Endodermal cell (in vitro differentiated cells): ENCODE data around the gene HDAC1. TPM values are rescaled to one million over a fixed set of nuclear protein-coding genes. Genes with fewer than 3 reads are reported as not detected.
A peak's percentile ranks its signal among the peaks of the same experiment; 100 is the strongest.

Source experiments
- DNase-seq: peaks from one replicate; pipeline ENCODE4 v3.0.0-alpha.2; 2017
- H3K27ac ChIP-seq: 2 replicates; pipeline ENCODE4 v1.5.1; 2013; ENCODE audit warnings: mild to moderate bottlenecking, low read depth, low read length, moderate library complexity
- H3K27me3 ChIP-seq: 2 replicates; pipeline ENCODE4 v1.6.1; 2013; ENCODE audit warnings: mild to moderate bottlenecking, low read length, moderate library complexity; ENCODE audit not compliant: insufficient read depth, control insufficient read depth, poor library complexity, severe bottlenecking
- H3K36me3 ChIP-seq: 2 replicates; pipeline ENCODE4 v1.7.0; 2013; ENCODE audit warnings: mild to moderate bottlenecking, low read length, moderate library complexity; ENCODE audit not compliant: control insufficient read depth, insufficient read depth
- H3K4me1 ChIP-seq: one replicate; pipeline ENCODE4 v1.7.0; 2013; ENCODE audit warnings: low read length; ENCODE audit not compliant: control insufficient read depth, insufficient read depth
- H3K4me3 ChIP-seq: 2 replicates; pipeline ENCODE4 v1.5.1; 2013; ENCODE audit warnings: mild to moderate bottlenecking, low read length, moderate library complexity
- H3K9ac ChIP-seq: 2 replicates; pipeline ENCODE4 v1.6.1; 2013; ENCODE audit warnings: mild to moderate bottlenecking, low read length, moderate library complexity; ENCODE audit not compliant: poor library complexity, severe bottlenecking; ENCODE audit errors: extremely low read depth
- H3K9me3 ChIP-seq: 2 replicates; pipeline ENCODE4 v1.6.1; 2013; ENCODE audit warnings: mild to moderate bottlenecking, low read length, moderate library complexity; ENCODE audit not compliant: control insufficient read depth
- H3K27ac Mint-ChIP-seq: 2 replicates; pipeline ENCODE4 v1.8.0; 2020; ENCODE audit warnings: mixed read lengths
- H3K27me3 Mint-ChIP-seq: 2 replicates; pipeline ENCODE4 v1.8.0; 2021; ENCODE audit warnings: mild to moderate bottlenecking, mixed read lengths; ENCODE audit not compliant: insufficient read depth
- H3K36me3 Mint-ChIP-seq: 2 replicates; pipeline ENCODE4 v1.8.0; 2020; ENCODE audit warnings: low read depth, mixed read lengths
- H3K4me1 Mint-ChIP-seq: 2 replicates; pipeline ENCODE4 v1.8.0; 2020; ENCODE audit warnings: mixed read lengths
- H3K4me3 Mint-ChIP-seq: 2 replicates; pipeline ENCODE4 v1.8.0; 2020; ENCODE audit warnings: mild to moderate bottlenecking, moderate library complexity, mixed read lengths
- H3K9me3 Mint-ChIP-seq: 2 replicates; pipeline ENCODE4 v1.8.0; 2020; ENCODE audit warnings: mild to moderate bottlenecking, mixed read lengths
- WGBS, 2 experiments: methylation state at CpG; one replicate each; pipeline versions ENCODE4 v1.1.5 to v1.1.7; 2013; ENCODE audit warnings: missing lambda C conversion rate in 2 of 2, mixed read lengths in 1 of 2; ENCODE audit not compliant: insufficient coverage in 1 of 2, insufficient read length in 1 of 2; 5-methylcytosine and 5-hydroxymethylcytosine counted together
- total RNA-seq, 2 donors: library from RNA; stranded (reverse); fragmentation: NEBNext Ultra II Directional in 1 of 2; extraction: Animal tissue kit (Norgen Biotek cat#: 25700) in 1 of 2; gene quantifications; 2 replicates in 1 of 2; 3 replicates in 1 of 2; pipeline ENCODE4 v1.2.1, GENCODE V29; 2021
- TF ChIP-seq, protein P1 (sequence below): fragments of 200-600 bp; sonication (generic); conservative IDR thresholded peaks from 2 replicates; pipeline ENCODE4 v1.5.0; 2021; ENCODE audit warnings: antibody characterized with exemption, mild to moderate bottlenecking

The HDAC1 gene
- total RNA-seq, 2 donors from 2014 or later, result 150 to 160 TPM

DNA sequence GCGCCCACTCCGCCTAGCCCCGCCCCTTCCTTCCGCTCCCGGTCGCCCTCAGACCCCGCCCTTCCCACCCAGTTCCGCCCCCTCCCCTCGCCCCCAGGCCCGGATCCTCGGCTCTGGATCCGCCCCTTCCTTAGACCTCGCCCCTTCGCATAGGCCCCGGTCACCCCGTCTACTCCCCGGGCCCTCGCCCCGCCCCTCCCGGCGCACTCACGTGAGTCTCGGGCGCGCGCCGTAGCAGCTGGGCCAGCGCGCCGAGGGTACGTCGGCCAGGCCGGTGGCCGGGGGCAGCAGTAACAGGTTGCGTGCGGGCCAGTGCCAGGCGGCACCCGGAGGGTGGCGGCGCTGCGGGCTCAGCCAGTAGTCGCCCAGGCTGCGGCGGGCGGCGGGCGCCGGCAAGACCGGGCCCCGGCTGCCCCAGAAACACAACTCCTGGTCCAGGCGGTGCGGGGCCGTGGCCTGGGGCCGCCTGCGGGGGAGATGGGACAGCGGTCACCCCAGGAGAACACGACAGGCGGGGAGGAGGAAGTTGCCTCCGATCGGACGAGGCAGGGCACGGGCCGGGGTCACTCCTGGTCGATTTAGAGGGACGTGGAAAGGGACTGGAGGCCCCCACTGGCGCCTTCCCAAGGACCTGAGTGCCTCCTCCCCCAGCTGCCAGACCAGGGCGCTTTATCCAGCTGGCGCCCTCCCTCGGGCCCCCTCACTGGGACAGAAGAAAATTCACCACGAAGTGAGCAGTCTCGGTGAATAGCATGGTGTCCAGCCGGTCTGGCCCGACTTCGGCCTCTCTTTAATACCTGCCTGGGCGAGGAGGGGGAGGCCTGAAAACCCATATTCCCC is 59.7 kb downstream of the HDAC1 start:
- no peaks in the 10 kb centered on the region for H3K27me3 ChIP-seq
- Mint-ChIP-seq H3K9me3 (peaks cover 13% of the 10 kb centered on the region), H3K4me1 (peaks cover 20% of the 10 kb centered on the region), H3K27me3 (peaks cover 29% of the 10 kb centered on the region), H3K27ac (peak overlapping the region; percentile 91), H3K4me3 (peak overlapping the region; percentile 74), H3K36me3 (no peaks in the 10 kb centered on the region)
- H3K4me1 ChIP-seq, result peaks cover 13% of the 10 kb centered on the region
- TF ChIP-seq, protein P1, sequence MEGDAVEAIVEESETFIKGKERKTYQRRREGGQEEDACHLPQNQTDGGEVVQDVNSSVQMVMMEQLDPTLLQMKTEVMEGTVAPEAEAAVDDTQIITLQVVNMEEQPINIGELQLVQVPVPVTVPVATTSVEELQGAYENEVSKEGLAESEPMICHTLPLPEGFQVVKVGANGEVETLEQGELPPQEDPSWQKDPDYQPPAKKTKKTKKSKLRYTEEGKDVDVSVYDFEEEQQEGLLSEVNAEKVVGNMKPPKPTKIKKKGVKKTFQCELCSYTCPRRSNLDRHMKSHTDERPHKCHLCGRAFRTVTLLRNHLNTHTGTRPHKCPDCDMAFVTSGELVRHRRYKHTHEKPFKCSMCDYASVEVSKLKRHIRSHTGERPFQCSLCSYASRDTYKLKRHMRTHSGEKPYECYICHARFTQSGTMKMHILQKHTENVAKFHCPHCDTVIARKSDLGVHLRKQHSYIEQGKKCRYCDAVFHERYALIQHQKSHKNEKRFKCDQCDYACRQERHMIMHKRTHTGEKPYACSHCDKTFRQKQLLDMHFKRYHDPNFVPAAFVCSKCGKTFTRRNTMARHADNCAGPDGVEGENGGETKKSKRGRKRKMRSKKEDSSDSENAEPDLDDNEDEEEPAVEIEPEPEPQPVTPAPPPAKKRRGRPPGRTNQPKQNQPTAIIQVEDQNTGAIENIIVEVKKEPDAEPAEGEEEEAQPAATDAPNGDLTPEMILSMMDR, result no peak
- 4 to 16% methylated on average over 19 to 74 of the region's 75 CpGs for WGBS, 2 experiments
- H3K36me3 ChIP-seq, result no peaks in the 10 kb centered on the region
- peak overlapping the region; percentile 80 for H3K4me3 ChIP-seq
- DNase-seq, result peak; percentile 98
- H3K9me3 ChIP-seq, result peaks cover 5% of the 10 kb centered on the region
- H3K9ac ChIP-seq, result peak overlapping the region; percentile 72
- peak overlapping the region; percentile 85 for H3K27ac ChIP-seq

DNA sequence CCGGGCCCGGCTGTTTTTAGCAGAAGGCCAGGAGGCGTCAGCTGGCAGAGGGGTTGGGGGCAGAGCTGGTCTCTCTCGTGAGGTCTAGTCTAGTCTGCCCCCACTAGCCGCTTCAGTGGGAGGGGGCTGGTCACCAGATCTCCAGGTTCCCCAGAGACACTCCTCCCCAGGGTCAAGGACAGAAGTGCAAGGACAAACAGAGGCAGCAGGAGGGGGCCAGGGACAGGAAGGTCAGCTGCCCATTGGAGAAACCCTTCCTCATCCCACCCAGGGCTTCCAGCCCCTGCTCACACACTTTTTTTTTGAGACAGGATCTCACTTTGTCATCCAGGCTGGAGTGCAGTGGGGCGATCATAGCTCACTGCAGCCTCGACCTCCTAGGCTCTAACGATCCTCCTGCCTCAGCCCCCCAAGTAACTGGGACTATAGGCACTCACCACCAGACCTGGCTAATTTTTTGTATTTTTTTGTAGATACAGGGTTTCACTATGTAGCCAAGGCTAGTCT is 60.4 kb downstream of the HDAC1 start:
- Histone ChIP-seq H3K9ac (peak overlapping the region; percentile 72), H3K9me3 (peaks cover 5% of the 10 kb centered on the region), H3K27me3 (no peaks in the 10 kb centered on the region), H3K4me1 (peaks cover 13% of the 10 kb centered on the region), H3K4me3 (peak overlapping the region; percentile 79), H3K27ac (peak overlapping the region; percentile 85), H3K36me3 (no peaks in the 10 kb centered on the region)
- peaks cover 20% of the 10 kb centered on the region for H3K4me1 Mint-ChIP-seq
- peaks cover 27% of the 10 kb centered on the region for H3K27me3 Mint-ChIP-seq
- H3K27ac Mint-ChIP-seq, result no peak overlapping the region
- H3K36me3 Mint-ChIP-seq, result no peaks in the 10 kb centered on the region
- H3K9me3 Mint-ChIP-seq, result peaks cover 13% of the 10 kb centered on the region
- WGBS, 2 experiments, result 76 to 85% methylated on average over 4 to 8 of the region's 8 CpGs
- peak overlapping the region; percentile 74 for H3K4me3 Mint-ChIP-seq
- no peak for DNase-seq
- TF ChIP-seq, protein P1, result no peak

DNA sequence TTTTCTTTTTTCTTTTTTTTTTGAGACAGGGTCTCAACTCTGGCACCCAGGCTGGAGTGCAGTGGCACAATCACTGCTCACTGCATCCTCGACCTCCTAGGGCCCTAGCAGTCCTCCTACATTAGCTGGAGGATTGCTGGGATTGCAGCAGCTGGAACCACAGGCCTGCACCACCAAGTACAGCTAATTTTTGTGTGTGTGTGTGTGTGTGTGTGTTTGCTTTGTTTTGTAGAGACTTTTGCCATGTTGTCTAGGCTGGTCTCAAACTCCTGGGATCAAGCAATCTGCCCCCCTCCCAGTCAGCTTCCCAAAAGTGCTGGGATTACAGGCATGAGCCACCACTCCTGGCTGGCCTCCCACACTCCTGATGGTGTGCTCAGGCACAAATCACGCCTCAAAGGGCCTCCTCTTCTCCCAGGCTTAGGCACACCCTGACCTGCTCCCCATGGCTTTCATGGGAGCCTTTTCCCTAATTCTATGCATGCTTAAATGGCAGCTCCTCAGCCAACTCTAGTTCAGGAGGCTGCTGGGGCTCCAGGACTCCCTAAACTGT is 61.0 kb downstream of the HDAC1 start:
- H3K27ac ChIP-seq, result no peak overlapping the region
- H3K4me3 ChIP-seq, result peak overlapping the region; percentile 53
- H3K36me3 ChIP-seq, result no peaks in the 10 kb centered on the region
- no peak overlapping the region for H3K9ac ChIP-seq
- Mint-ChIP-seq H3K27me3 (peaks cover 27% of the 10 kb centered on the region), H3K9me3 (peaks cover 13% of the 10 kb centered on the region), H3K27ac (peak overlapping the region; percentile 64), H3K4me1 (peaks cover 20% of the 10 kb centered on the region), H3K36me3 (no peaks in the 10 kb centered on the region), H3K4me3 (peak overlapping the region; percentile 74)
- 90 to 100% methylated on average over 2 of the region's 2 CpGs for WGBS, 2 experiments
- peaks cover 13% of the 10 kb centered on the region for H3K4me1 ChIP-seq
- TF ChIP-seq, protein P1, result no peak
- no peak for DNase-seq
- peaks cover 5% of the 10 kb centered on the region for H3K9me3 ChIP-seq
- no peaks in the 10 kb centered on the region for H3K27me3 ChIP-seq
